ENCODE measurements around the gene CACNA1I.

GRCh38 chr22:39558950-39559349, 11.6 kb upstream of the CACNA1I start:
- TF ChIP-seq TAF1 (IDR thresholded peaks at IDR 0.05; ENCODE audit: borderline replicate concordance, low read depth, low read length) (no peak), POLR2A (IDR thresholded peaks at IDR 0.05; ENCODE audit: low read depth, low read length) (no peak)
